ENCODE results near the gene UNKL. TPM values are rescaled to one million over a fixed set of nuclear protein-coding genes. Genes with fewer than 3 reads are reported as not detected.
A peak's percentile ranks its signal among the peaks of the same experiment; 100 is the strongest.

The UNKL gene
- polyA plus RNA-seq, 6 donors from 2014 or later = 7.2 to 25.7 (median 9.2) TPM

DNA sequence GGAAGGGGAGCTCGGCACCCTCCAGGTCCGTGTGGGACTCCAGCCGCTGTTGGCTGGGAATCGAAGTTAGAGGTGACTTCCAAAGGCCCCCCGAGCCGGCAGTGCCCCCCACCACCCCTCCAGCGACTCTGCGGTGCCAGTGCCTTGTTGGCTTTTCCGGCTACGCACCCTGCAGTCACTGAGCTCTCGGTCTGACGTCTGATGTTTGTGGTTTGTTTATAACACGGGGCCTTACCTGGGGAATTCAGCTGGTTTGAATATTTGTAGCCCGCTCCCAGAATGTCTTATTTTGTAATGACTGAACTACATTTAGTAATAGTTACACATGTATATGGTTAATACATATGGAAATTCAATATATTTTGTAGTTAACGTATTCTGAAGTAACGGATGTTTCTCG, 88.1 kb downstream of the UNKL start:
- H3K36me3 Mint-ChIP-seq = peaks cover 0 to 4% of the 10 kb centered on the region in 2 donors
- ATAC-seq (ENCODE audit: low read depth in 2 of 2) (peak; percentile 25 to 55), DNase-seq (no peak)
- no peaks in the 10 kb centered on the region for H3K27me3 Mint-ChIP-seq
- H3K9me3 Mint-ChIP-seq = peaks cover 0 to 2% (median 0%) of the 10 kb centered on the region in 7 donors
- H3K4me1 Mint-ChIP-seq = peaks cover 0 to 7% (median 4%) of the 10 kb centered on the region in 3 donors
- H3K27ac Mint-ChIP-seq = peak overlapping the region in 3 of 6 donors; percentile 6 to 85 (median 63)
- peak overlapping the region in 1 of 8 donors; percentile 18 for H3K4me3 Mint-ChIP-seq

DNA sequence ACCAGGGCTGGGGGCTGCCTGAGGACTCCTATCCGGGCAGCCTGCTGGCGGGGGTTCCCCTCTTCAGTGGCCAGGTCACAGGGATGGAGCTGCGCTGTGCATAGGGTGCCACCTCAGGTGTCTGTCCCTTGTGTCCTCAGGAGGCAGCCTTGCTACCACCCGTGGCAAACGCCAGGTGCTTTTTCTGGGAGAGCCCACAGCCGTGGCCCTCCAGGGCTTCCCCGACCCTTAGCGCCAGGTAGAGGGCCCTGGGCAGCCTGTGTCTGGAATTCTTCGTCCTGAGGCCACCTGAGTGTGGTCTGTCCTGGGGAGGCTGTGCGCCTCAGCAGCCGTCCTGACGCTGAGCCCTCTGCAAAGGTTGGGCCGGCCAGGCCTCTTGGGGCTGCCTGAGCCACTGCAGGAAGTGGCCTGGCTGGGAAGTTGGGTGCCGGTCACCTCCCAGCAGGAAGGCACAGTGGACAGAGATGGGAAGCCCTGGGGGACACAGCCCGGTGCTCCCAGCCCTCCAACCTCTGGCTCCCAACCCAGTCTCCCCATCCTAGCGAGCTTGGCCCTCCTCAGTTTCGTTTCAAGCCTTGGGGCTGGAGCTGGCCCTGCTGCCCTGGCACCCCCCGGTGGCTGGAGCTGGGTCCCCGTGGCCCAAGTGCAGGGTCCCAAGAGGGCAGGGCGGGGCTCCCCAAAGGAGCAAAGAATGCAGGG, 88.7 kb downstream of the UNKL start:
- Mint-ChIP-seq H3K27me3 (no peaks in the 10 kb centered on the region), H3K36me3 (peaks cover 0 to 4% of the 10 kb centered on the region in 2 donors), H3K4me3 (no peak overlapping the region), H3K9me3 (peaks cover 0 to 2% (median 0%) of the 10 kb centered on the region in 7 donors), H3K27ac (no peak overlapping the region), H3K4me1 (peaks cover 0 to 3% (median 0%) of the 10 kb centered on the region in 3 donors)
- DNase-seq (no peak), ATAC-seq (ENCODE audit: low read depth in 2 of 2) (peak in 1 of 2 donors; percentile 17)

DNA sequence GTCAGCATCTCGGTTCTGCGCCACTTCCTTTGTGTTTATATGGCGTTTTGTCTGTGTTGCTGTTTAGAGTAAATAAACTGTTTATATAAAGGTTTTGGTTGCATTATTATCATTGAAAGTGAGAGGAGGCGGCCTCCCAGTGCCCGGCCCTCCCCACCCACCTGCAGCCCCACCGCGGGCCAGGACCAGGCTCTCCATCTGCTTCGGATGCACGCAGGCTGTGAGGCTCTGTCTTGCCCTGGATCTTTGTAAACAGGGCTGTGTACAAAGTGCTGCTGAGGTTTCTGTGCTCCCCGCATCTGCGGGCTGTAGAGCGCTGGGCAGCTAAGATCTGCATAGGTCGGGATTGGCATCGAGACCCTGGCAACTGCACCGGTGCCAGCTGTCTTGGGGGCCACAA, 89.2 kb downstream of the UNKL start:
- Mint-ChIP-seq H3K27ac (no peak overlapping the region), H3K27me3 (no peaks in the 10 kb centered on the region), H3K4me1 (peaks cover 0 to 3% (median 0%) of the 10 kb centered on the region in 3 donors), H3K9me3 (peaks cover 0 to 2% (median 0%) of the 10 kb centered on the region in 7 donors), H3K4me3 (no peak overlapping the region), H3K36me3 (peaks cover 0 to 4% of the 10 kb centered on the region in 2 donors)
- no peak for DNase-seq
- no peak for ATAC-seq (ENCODE audit: low read depth in 2 of 2)

DNA sequence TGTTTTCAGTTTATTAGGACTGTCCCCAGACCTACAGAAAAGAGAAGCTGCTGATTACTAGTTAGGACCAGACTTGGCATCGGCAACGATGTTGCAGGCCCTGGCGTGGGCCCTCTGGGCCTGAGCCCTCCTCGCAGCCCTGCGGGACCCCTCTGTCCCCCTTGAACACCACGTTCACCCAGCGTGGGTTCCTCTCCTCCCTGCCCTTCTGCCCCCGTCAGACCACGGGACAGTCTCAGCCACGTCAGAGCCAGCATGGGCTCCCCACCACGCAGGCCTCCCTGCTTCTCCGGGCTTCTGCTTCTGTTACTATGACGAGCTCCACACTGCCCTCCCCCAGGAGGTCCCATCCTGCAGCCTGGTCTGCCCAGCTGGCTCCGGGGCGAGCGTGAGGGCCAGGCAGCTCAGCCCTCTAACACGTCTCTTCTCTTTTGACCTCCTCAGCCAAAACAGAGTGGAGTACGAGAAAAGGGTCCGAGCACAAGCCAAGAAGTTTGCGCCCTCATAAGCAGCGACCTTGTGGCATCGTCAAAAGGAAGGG, 90.1 kb downstream of the UNKL start:
- DNase-seq (no peak), ATAC-seq (ENCODE audit: low read depth in 2 of 2) (no peak)
- Mint-ChIP-seq H3K4me3 (no peak overlapping the region), H3K27ac (peak overlapping the region in 1 of 6 donors; percentile 67), H3K9me3 (no peaks in the 10 kb centered on the region), H3K4me1 (peaks cover 0 to 3% (median 0%) of the 10 kb centered on the region in 3 donors), H3K36me3 (peaks cover 0 to 4% of the 10 kb centered on the region in 2 donors), H3K27me3 (no peaks in the 10 kb centered on the region)

DNA sequence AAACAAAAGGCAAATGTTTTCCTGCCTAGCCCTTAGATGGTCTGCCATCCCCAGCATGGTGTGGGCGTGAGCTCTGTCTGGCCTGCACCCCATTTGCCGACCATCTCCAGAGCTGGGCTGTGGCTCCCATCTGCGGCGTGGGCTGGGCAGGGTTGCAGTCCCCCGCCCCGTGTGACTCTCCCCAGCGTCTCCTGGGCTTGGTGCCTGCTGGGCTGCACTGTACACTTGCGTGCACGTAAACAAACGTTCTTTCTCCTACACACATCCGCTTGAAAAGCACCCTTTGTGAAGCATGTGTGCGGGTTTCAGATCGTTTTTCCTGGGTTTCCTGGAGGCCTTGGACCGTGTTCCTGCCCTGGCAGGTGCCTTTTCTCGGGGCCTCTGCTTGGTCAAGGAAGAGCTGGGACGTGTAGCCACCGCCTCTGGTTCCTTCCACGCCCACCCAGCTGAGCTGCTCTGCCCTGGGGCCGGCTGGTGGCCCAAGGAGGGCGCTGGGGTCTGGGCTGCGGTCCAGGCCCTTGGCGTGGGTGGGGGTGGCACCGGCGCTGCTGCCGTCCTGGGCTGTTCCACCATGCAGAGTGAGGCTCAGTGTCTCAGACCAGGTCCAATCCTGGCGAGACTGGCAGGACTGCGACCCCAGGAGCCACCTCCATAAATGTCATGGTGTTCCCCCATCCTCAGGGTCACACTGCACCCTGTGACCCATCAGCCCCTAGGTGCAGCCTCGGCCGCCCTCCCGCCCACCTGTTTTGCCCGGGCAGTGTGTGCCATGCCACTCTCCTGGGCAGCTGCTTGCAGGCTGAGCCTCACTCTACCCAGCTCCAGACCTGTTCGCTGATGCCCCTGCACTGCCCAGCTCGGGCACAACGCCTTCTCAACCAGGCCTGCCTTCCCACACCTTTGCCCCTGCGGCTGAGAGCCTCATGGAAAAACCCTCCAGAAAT, 90.9 kb downstream of the UNKL start:
- no peak overlapping the region for H3K4me3 Mint-ChIP-seq
- ATAC-seq (ENCODE audit: low read depth in 2 of 2) = no peak
- H3K36me3 Mint-ChIP-seq = peaks cover 1 to 4% of the 10 kb centered on the region in 2 donors

DNA sequence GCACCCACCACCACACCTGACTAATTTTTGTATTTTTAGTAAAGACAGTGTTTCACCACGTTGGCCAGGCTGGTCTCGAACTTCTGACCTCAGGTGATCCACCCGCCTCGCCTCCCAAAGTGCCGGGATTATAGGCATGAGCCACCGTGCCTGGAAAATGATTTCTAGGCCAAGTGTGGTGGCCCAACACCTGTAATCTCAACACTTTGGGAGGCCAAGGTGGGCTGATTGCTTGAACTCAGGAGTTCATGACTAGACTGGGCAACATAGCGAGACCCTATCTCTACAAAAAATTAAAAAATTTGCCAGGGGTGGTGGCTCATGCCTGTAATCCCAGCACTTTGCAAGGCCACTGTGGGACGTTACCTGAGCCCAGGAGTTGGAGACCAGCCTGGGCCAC, 92.1 kb downstream of the UNKL start:
- H3K36me3 Mint-ChIP-seq = peaks cover 4 to 8% of the 10 kb centered on the region in 2 donors
- H3K9me3 Mint-ChIP-seq = no peaks in the 10 kb centered on the region
- H3K4me3 Mint-ChIP-seq = no peak overlapping the region
- ATAC-seq (ENCODE audit: low read depth in 2 of 2) (no peak), DNase-seq (no peak)
- no peaks in the 10 kb centered on the region for H3K27me3 Mint-ChIP-seq
- H3K27ac Mint-ChIP-seq = no peak overlapping the region
- H3K4me1 Mint-ChIP-seq = peaks cover 3 to 9% (median 4%) of the 10 kb centered on the region in 3 donors

More for the DNA sequence above, 90.9 kb downstream of the UNKL start:
- Mint-ChIP-seq H3K27me3 (no peaks in the 10 kb centered on the region), H3K4me1 (peaks cover 0 to 3% (median under 1%) of the 10 kb centered on the region in 3 donors), H3K27ac (peak overlapping the region in 1 of 6 donors; percentile 67), H3K9me3 (no peaks in the 10 kb centered on the region)
- DNase-seq = no peak

DNA sequence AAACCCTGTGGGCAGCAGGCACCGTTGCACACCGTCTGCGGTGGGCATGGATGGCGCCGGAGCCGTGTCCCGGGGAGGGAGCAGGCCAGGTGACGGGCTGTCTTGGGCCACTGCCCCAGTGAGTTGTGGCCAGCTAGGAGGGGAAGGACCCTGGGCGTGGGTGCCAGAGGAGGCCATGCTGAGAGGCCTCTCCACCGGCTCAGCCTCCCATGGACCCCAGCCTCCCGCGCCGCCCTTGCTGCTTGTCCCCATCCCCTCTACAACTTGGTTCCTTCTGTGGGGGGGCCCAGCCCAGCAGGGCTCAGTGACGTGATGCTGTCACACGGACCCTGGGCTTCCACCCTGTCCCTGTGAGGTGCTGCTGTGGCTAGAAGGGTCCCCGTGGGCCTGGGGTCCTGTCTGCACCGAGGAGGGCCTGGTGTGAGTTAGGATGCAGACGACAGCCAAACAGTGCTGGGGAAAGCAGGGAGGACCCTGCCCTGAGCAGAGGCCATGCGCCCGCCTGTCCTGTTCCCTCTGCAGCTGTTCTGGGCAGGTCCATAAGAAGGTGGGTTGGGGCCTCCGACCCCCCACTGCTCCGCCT, 93.8 kb downstream of the UNKL start:
- Mint-ChIP-seq H3K27me3 (no peaks in the 10 kb centered on the region), H3K4me1 (peaks cover 4 to 13% (median 9%) of the 10 kb centered on the region in 3 donors), H3K9me3 (no peaks in the 10 kb centered on the region), H3K36me3 (peaks cover 0 to 8% of the 10 kb centered on the region in 2 donors), H3K4me3 (no peak overlapping the region), H3K27ac (peak overlapping the region in 1 of 6 donors; percentile 88)
- no peak for ATAC-seq (ENCODE audit: low read depth in 2 of 2)
- DNase-seq = no peak

DNA sequence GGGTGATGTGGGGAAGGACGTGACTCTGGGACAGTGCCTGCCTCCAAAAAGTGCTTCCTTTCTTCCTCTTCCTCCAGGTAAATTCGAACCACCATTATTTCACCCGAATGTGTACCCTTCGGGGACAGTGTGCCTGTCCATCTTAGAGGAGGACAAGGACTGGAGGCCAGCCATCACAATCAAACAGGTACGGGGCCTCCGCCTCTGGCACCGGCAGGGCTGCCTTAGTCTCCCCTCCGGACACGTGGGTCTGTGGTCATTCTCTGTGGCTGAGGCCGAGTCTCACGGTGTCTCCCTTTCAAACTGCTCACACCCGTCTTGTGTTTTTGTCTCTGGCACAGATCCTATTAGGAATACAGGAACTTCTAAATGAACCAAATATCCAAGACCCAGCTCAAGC, 94.4 kb downstream of the UNKL start:
- Mint-ChIP-seq H3K27ac (peak overlapping the region in 1 of 6 donors; percentile 30), H3K4me1 (peaks cover 4 to 13% (median 9%) of the 10 kb centered on the region in 3 donors)
- no peak for ATAC-seq (ENCODE audit: low read depth in 2 of 2)

DNA sequence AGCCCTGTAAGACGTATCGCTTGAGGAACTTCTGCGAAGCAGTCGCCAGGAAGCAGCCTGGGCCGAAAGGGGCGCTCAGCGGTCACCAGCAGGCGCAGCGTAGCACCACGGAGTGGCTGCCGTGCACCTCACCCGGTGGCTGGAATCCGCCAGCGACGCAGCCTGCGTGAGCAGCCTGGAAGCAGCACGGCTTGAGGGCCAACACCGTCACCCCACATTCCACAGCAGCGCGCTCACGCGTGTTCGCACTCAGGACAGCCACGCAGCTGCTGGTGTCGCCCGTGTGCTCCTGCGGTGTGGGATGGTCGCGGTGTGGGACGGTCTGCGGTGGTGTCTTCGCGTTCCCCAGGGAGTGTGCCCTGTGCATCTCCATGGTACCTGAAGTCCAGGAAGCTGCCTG, 95.5 kb downstream of the UNKL start:
- H3K27ac Mint-ChIP-seq = no peak overlapping the region
- DNase-seq = no peak
- ATAC-seq (ENCODE audit: low read depth in 2 of 2) = no peak
- H3K36me3 Mint-ChIP-seq = peaks cover 0 to 8% of the 10 kb centered on the region in 2 donors
- no peak overlapping the region for H3K4me3 Mint-ChIP-seq
- H3K27me3 Mint-ChIP-seq = no peaks in the 10 kb centered on the region
- H3K9me3 Mint-ChIP-seq = no peaks in the 10 kb centered on the region
- peaks cover 7 to 17% (median 9%) of the 10 kb centered on the region in 3 donors for H3K4me1 Mint-ChIP-seq

More for the DNA sequence above, 94.4 kb downstream of the UNKL start:
- no peaks in the 10 kb centered on the region for H3K27me3 Mint-ChIP-seq
- no peak overlapping the region for H3K4me3 Mint-ChIP-seq
- DNase-seq = no peak
- H3K36me3 Mint-ChIP-seq = peaks cover 0 to 8% of the 10 kb centered on the region in 2 donors
- no peaks in the 10 kb centered on the region for H3K9me3 Mint-ChIP-seq

DNA sequence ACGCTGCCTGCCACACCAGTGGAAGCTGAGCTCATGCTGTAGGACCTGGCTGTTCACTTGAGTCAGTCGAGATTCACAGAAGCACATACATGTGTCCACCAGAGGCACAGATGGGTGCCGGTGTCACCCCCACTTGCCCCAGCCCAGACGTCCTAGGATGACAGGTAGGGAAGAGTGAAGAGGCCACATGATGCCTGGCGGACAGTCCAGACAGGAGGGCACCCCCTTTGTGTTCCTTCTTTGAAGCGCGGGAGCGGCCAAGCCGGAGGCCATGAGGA, 96.3 kb downstream of the UNKL start:
- no peaks in the 10 kb centered on the region for H3K27me3 Mint-ChIP-seq
- H3K4me3 Mint-ChIP-seq = peak overlapping the region in 1 of 8 donors; percentile 9
- no peak for DNase-seq
- peak overlapping the region in 2 of 6 donors; percentile 85 to 93 for H3K27ac Mint-ChIP-seq
- no peak for ATAC-seq (ENCODE audit: low read depth in 2 of 2)
- H3K36me3 Mint-ChIP-seq = peaks cover 0 to 8% of the 10 kb centered on the region in 2 donors
- no peaks in the 10 kb centered on the region for H3K9me3 Mint-ChIP-seq
- H3K4me1 Mint-ChIP-seq = peaks cover 7 to 16% (median 10%) of the 10 kb centered on the region in 3 donors

DNA sequence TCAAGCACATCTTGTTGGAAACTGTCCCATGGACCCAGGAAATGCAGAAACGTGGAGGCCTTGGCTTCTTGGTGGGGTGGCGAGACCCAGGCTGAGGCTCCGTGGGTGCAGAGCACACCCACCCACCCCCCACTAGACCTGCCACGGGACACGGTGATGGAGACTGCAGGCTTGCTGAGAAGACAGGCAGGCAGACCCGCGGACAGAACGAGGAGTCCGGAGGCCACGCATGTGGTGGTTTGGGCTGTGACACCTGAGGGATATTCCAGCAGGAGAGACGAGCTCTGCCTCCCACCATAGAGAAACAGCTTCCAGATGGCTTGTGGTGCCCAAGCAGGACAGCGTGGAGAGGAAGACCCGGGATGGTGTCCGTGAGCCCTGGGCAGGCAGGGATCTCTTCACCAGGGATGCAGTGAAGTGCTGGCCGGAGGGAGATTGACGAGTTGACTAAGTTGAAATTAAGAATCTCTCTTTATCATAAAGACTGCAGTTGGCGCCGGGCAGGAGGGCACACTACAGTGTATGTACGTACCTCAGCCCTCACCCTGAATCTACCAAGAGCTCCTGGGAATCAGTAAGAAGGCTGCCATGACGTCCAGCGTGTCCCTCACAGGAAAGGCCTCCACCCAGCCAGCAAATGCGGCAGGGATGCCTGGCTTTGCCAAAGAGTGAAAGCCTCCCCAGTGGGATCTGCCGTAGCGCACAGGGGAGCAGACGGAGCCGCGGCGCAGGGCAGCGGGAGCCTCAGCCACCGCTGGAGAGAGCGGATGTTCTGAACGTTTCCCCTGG, 96.8 kb downstream of the UNKL start:
- Mint-ChIP-seq H3K27ac (peak overlapping the region in 2 of 6 donors; percentile 74 to 85), H3K4me3 (peak overlapping the region in 1 of 8 donors; percentile 9), H3K36me3 (peaks cover 0 to 8% of the 10 kb centered on the region in 2 donors), H3K4me1 (peaks cover 12 to 21% (median 15%) of the 10 kb centered on the region in 3 donors), H3K9me3 (no peaks in the 10 kb centered on the region), H3K27me3 (no peaks in the 10 kb centered on the region)
- ATAC-seq (ENCODE audit: low read depth in 2 of 2) (no peak), DNase-seq (no peak)

DNA sequence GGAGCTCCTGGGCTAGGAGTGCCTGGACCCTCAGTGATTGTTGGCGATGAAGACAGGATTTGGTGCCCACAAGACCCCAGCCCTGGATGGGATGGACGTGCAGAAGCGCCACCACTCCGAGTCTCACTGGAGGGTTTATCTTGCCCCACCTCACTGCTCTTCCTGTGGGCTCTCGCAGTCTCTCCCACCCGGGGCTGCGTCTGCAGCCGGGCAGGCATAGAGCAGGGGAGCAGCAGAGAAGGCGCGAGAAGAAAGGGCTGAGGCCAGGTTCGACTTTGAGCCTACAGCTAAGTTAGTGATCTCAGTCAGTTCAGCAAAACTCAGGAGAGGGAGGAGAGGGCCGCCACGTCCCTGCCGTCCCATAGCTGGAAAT, 98.5 kb downstream of the UNKL start:
- ATAC-seq (ENCODE audit: low read depth in 2 of 2) (no peak), DNase-seq (no peak)
- Mint-ChIP-seq H3K36me3 (peaks cover 0 to 8% of the 10 kb centered on the region in 2 donors), H3K4me3 (no peak overlapping the region), H3K27me3 (no peaks in the 10 kb centered on the region), H3K4me1 (peaks cover 16 to 34% (median 31%) of the 10 kb centered on the region in 3 donors), H3K9me3 (no peaks in the 10 kb centered on the region), H3K27ac (no peak overlapping the region)

Measured in naive B cell (primary cell).